ENCODE data around the gene LPAR1.

The LPAR1 gene

GRCh38 chr9:110950041-110950645, 88.1 kb downstream of the LPAR1 start:
- no peak for DNase-seq

GRCh38 chr9:110949081-110949480, 89.2 kb downstream of the LPAR1 start:
- DNase-seq: no peak

DNA sequence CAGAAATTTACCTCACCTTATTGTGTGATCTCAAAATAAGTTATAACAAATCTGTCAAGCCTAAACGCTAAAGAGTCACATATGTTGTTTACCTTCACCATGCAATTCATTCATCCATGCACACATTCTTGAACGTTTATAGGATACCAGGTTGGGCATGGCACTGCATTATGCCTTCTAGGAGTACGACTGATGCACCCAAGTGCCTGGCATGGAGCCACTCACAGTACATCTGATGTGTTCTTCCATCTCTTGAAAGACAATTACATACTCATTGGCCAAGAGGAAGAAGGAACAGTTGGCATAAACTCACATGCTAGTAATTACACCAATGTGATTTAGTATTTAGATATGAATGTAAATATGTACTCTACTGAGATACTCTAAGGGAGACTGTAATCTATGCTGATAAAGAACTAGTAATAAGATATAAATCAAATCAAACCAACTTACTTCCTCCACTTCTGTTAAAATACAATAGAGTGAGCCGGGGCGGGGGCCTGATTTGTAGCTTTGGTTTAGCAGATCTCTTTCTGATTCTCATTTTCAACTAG, 90.7 kb downstream of the LPAR1 start:
- DNase-seq: peak; percentile 7

GRCh38 chr9:110942522-110942921, 95.7 kb downstream of the LPAR1 start:
- DNase-seq: no peak

GRCh38 chr9:110940951-110941557, 97.2 kb downstream of the LPAR1 start:
- no peak for DNase-seq

DNA sequence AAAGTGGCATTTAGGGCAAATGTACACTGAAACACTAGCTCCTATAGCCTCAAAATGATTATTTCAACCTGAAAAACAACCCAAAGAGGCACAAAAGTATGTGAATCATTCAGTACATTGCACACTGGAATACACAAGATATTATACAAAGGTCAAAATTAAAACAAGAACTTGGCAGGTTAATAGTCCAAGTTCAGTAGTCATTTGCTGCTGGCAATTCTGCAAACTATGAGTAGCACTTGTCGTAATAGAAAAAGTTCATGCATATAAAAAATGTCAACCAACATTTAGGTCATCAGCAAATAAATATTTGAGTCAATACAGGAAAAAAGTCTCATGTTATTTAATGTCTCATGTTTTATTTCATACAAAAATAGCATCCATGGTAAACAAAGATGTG, 98.7 kb downstream of the LPAR1 start:
- DNase-seq: no peak

GRCh38 chr9:110939047-110939446, 99.2 kb downstream of the LPAR1 start:
- no peak for DNase-seq

- no peak for DNase-seq
Observed at GRCh38 chr9:110938242-110938641, 100.0 kb downstream of the LPAR1 start.

DNA sequence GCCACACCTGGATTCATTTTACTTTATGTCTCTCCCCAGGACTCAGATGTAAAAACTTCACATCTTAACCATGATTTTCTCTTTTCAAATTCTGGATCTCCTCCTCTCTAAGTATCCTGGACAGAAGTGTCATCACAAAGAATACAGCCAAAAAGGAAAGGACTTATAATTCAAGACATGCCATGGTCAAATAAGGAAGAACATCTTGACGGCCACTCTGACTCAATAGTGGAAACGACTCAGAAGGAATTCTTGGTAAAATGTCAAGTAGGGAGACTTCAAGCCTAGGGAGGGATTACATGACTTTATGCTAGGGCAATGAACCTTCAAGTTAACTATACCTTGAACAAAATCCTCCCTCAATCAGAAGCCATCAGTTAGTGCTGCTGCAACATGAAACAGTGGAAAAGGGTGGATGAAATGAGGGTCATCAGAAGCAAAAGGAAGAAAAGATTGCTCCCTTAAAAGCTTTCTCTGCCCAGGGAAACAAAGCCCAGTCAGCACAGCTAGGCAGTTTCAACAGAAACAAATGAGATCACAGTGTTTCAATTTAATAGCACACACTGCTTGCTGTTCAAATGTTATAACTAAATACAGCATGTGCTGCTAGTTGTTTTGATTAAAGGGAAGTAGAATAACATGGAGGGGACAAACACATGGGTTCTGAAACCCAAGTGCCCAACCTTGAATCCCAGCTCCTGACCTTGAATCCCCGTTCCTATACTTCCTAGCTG, 101.4 kb downstream of the LPAR1 start:
- DNase-seq: no peak

GRCh38 chr9:110936237-110936636, 102.0 kb downstream of the LPAR1 start:
- DNase-seq: no peak

GRCh38 chr9:110935829-110936228, 102.4 kb downstream of the LPAR1 start:
- DNase-seq: no peak

DNA sequence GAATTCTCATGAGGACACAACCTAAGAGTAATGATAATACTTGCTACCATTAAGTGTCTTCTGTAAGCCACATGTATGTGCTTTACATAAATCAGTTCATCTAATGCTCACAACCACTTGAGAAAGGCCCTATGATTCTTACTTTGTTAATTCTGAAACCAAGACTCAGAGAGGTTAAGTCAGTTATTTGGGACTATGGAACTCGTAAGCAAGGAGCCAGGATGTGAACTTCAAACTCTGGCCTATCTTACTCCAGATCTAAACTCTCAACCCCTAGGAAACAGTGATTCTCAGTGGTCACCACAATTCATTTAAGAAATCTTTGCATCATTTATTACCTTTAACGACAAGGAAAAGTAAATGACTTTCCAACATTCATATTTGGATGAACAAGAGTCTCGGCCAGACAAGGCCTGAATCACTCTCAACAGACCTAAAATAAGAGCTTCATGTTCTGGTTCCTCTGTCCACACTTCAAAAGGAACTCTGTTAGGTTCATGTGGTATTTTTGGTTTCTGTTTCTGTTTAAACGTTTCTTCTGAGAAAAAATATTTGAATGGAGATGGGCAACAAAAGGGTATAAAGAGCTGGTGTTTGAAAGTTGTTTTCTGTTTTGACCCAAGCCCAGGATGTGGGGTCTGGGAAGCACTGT, 104.8 kb downstream of the LPAR1 start:
- DNase-seq: no peak

- DNase-seq: no peak
Observed at GRCh38 chr9:110932863-110933262, 105.4 kb downstream of the LPAR1 start.

DNA sequence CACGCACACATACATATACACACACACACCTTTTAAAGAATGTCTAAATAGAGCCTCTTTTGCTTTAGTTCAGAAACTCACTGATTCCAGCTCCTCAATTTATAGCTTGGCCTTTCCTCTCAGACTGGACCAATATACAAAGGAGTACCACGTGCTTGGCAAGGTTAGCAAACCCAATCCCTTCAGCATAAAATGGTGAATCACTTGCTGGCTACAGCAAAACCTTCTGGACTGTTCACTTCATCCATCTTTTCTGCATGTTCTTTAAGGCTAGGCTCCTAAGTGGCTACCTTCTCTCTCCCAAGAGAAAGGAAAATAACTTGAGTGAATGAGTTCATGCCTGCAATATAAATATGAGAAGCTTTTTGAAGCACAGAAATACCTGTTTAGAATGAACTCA, 109.7 kb downstream of the LPAR1 start:
- DNase-seq: no peak

GRCh38 chr9:110926828-110927487, 111.3 kb downstream of the LPAR1 start:
- no peak for DNase-seq

DNA sequence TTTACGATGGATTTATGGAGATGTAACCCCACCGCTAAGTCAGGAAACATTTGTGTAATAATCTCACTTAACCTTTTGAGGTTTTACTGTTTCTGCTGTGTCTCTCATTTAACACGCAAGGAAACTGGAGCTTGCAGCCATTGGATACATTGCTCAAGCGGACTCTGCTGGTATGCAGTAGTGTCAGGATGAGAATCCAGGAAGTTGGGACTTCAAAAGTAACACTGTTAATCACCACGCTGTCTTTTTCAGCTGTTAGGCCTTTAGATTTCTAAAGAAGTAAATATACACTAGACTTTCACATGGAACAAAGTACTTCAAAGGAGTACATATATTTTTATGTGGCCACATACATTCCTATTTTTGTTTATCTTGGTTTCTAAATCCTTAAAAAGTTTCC, 114.7 kb downstream of the LPAR1 start:
- no peak for DNase-seq

- DNase-seq: no peak
Observed at GRCh38 chr9:110922145-110922544, 116.1 kb downstream of the LPAR1 start.

DNA sequence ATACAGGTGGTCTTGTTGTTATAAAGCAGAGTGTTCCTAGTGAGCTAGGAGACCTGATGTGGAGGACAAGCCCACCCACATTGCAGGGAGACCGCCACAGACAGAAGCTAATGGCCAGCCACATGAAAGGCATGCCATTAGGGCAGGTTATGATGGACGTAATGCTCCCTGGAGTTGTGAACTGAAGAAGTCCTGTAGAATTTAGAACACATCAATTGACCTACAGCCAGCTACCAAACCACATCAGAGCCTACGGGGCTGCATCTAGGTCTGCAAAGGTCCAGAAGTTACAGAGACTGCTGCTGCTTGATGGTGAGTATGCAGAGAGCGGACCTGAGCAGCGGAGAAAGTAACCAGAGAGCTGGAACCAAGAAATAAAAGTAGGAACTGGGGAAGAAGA, 116.6 kb downstream of the LPAR1 start:
- no peak for DNase-seq

- no peak for DNase-seq
Observed at GRCh38 chr9:110919609-110920008, 118.7 kb downstream of the LPAR1 start.

GRCh38 chr9:110919050-110919435, 119.2 kb downstream of the LPAR1 start:
- DNase-seq: no peak

DNA sequence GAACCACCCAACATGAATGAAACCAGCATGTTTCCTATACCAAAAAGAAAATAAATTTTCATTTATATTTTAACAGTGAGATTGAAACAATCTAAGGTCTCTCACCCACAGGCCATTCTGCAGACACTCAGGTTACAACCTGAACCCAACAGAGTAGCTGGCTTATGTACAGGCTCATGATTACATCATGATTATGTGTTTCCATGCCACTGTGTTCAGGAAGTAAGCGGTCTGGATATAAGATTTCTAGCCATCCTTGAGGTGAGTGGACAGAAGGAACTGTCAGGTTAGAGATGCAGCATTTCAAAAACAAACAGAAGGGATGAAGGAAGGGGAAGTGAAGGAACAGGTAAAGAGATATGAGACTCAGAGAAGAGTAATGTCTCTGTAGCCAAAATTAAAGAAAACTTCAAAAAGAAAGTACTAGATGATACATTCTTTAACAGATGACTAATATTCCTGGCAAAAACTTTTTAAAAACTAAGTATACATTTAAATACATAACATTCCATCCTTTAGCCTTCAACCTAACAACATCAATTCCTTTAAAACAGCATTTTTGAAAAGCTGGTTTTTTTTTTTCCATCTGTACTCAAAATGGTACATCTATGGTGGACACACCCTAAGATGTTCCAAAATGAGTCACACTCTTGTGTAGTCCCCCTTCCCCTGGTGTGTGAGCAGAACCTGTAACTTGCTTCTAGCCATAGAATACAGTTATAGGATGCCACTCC, 119.8 kb downstream of the LPAR1 start:
- DNase-seq: no peak

DNA sequence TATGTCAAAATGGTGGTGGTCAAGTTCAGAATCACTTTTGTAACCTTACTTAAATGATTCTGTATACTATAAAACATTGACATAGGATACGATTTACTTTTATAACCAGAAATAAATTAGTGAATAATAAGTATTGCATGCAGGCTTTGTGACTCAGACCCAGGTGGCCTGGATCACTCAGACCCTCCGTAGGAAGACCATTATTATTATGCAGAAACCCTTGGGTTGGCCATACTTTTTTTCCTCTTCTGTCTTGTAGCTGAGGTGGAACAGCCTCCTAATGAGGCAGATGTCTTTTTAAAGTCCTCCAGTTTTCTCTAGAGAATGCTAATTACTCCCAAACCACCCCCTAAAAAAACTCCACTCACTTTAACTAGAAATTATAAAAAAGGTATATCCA, 121.9 kb downstream of the LPAR1 start:
- DNase-seq: no peak

Data from NCI-H2171 treated with DMSO at 0.1 percent for 48 hours (cell line).